ENCODE results near the gene TM7SF2.
A peak's percentile ranks its signal among the peaks of the same experiment; 100 is the strongest.
"Not testable (repeated sequence)": the region's sequence is repeated elsewhere in the genome, so short reads cannot be mapped to it uniquely, and the experiment has no call there.

Gene TM7SF2

GRCh38 chr11:65130631-65131416 lies 19.2 kb downstream of the TM7SF2 start:
- DNase-seq: no peak

GRCh38 chr11:65131417-65131776 lies 19.7 kb downstream of the TM7SF2 start:
- DNase-seq: no peak

- no peak for DNase-seq
Measured at GRCh38 chr11:65131895-65132237, 20.2 kb downstream of the TM7SF2 start.

GRCh38 chr11:65132238-65132987 lies 20.7 kb downstream of the TM7SF2 start:
- DNase-seq: no peak

- DNase-seq: peak; percentile 55
Measured at GRCh38 chr11:65132988-65133700, 21.5 kb downstream of the TM7SF2 start.

- no peak for DNase-seq
Measured at GRCh38 chr11:65133724-65134123, 22.1 kb downstream of the TM7SF2 start.

- peak; percentile 91 for DNase-seq
Measured at GRCh38 chr11:65134240-65134951, 22.7 kb downstream of the TM7SF2 start, which contains the start of gene SYVN1. SYVN1 (minus strand) TSS chr11:65134519; CDS start chr11:65133601, 918 bp downstream.

GRCh38 chr11:65134952-65135632 lies 23.4 kb downstream of the TM7SF2 start:
- DNase-seq: peak; percentile 98

- DNase-seq: no peak
Measured at GRCh38 chr11:65135633-65136145, 24.0 kb downstream of the TM7SF2 start.

GRCh38 chr11:65136515-65137096 lies 24.9 kb downstream of the TM7SF2 start:
- DNase-seq: no peak

GRCh38 chr11:65141896-65142494 lies 30.3 kb downstream of the TM7SF2 start:
- DNase-seq: no peak

- no peak for DNase-seq
Measured at GRCh38 chr11:65147352-65148075, 35.8 kb downstream of the TM7SF2 start.

GRCh38 chr11:65148657-65149056 lies 37.0 kb downstream of the TM7SF2 start:
- no peak for DNase-seq

GRCh38 chr11:65150131-65150508 lies 38.4 kb downstream of the TM7SF2 start:
- not testable (repeated sequence) for DNase-seq

- DNase-seq: peak; percentile 23
Measured at GRCh38 chr11:65150509-65151299, 39.0 kb downstream of the TM7SF2 start.

GRCh38 chr11:65151331-65151899 lies 39.7 kb downstream of the TM7SF2 start:
- no peak for DNase-seq

- DNase-seq: no peak
Measured at GRCh38 chr11:65152122-65152521, 40.5 kb downstream of the TM7SF2 start.

GRCh38 chr11:65156256-65156655 lies 44.6 kb downstream of the TM7SF2 start:
- no peak for DNase-seq

GRCh38 chr11:65156926-65157325 lies 45.3 kb downstream of the TM7SF2 start:
- no peak for DNase-seq

All from NCI-H146 (cell line).